HUES64 (cell line): ENCODE measurements around the gene OR10A4. TPM values are rescaled to one million over a fixed set of nuclear protein-coding genes. Genes with fewer than 3 reads are reported as not detected.
"Not testable (repeated sequence)": the region's sequence is repeated elsewhere in the genome, so short reads cannot be mapped to it uniquely, and the experiment has no call there.

Experiments used
- H3K27ac ChIP-seq: 2 replicates; pipeline ENCODE4 v1.7.0; 2013; ENCODE audit warnings: low read depth, low read length, inconsistent platforms
- H3K27me3 ChIP-seq: 2 replicates; pipeline ENCODE4 v1.6.1; 2013; ENCODE audit warnings: mild to moderate bottlenecking, low read length; ENCODE audit not compliant: insufficient read depth
- H3K36me3 ChIP-seq: 2 replicates; pipeline ENCODE4 v1.6.1; 2013; ENCODE audit warnings: mild to moderate bottlenecking, low read length; ENCODE audit not compliant: insufficient read depth
- H3K4me1 ChIP-seq: 2 replicates; pipeline ENCODE4 v1.6.1; 2013; ENCODE audit warnings: mild to moderate bottlenecking, low read length, moderate library complexity; ENCODE audit not compliant: insufficient read depth
- H3K4me3 ChIP-seq: 2 replicates; pipeline ENCODE4 v1.5.1; 2013; ENCODE audit warnings: mild to moderate bottlenecking, low read length, moderate library complexity
- H3K9ac ChIP-seq: 2 replicates; pipeline ENCODE4 v1.6.1; 2013; ENCODE audit warnings: mild to moderate bottlenecking, low read depth, low read length
- H3K9me3 ChIP-seq: 2 replicates; pipeline ENCODE4 v1.6.1; 2013; ENCODE audit warnings: low read depth, low read length; ENCODE audit not compliant: insufficient read depth
- WGBS: fragments of 150-250, 120-280 bp; methylation state at CpG from one replicate; pipeline ENCODE4 v1.1.7; 2013; ENCODE audit warnings: missing lambda C conversion rate; 5-methylcytosine and 5-hydroxymethylcytosine counted together
- polyA plus RNA-seq, 2 experiments: library from polyadenylated mRNA; stranded (reverse); fragments of 50-300 nt; gene quantifications; one replicate each; pipeline ENCODE4 v1.2.3, GENCODE V29; 2013

OR10A4 gene, protein sequence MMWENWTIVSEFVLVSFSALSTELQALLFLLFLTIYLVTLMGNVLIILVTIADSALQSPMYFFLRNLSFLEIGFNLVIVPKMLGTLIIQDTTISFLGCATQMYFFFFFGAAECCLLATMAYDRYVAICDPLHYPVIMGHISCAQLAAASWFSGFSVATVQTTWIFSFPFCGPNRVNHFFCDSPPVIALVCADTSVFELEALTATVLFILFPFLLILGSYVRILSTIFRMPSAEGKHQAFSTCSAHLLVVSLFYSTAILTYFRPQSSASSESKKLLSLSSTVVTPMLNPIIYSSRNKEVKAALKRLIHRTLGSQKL
- not detected for polyA plus RNA-seq (2013, experiment 1 of 2)
- not detected for polyA plus RNA-seq (2013, experiment 2 of 2)

DNA sequence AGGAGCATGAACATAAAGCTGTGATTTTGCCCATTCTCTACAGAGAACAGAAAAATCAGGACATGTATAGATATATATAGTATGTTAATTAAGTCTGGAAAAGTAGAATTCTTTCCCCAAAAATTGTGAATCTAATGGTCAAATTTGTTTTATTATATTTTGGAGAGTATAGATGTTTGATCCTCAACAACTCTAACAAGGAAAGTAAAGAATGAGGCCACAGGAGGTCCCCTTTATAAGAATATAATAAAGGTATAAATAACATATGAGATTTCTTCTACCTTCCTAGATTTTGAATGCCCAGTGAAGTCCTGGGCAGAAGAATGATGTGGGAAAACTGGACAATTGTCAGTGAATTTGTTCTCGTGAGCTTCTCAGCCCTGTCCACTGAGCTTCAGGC, at the start of gene OR10A4:
OR10A4 (plus strand) TSS at position 301 of the 400 bp plus-strand sequence; CDS start at position 324, 23 bp downstream.
- Histone ChIP-seq H3K4me3 (no peak within 1 kb of the TSS), H3K4me1 (no peaks in the 10 kb centered on the region), H3K9me3 (no peaks in the 10 kb centered on the region), H3K27ac (no peak within 1 kb of the TSS), H3K36me3 (no peaks in the 10 kb centered on the region), H3K9ac (no peak within 1 kb of the TSS), H3K27me3 (no peaks in the 10 kb centered on the region)
- WGBS: 97% methylated on average over 1 of the region's 1 CpG

DNA sequence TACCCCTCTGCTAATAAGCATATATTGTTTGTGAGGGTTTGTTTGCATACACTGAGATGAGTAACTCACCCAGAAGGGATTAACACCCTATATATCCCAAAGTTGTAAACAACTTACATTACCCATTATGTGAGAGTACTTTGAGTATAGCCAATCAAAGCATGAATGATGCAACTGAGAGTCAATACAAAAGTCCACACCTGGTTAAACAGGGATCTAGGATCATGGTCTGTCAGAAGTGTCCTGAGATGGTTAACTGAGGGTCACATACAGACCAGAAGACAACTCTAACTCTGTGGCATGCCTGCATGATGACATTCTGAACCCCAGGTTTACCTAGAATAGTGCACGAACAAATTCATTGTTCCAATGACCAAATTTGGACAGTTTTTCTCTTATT, 48.3 kb upstream of the OR10A4 start:
- no peaks in the 10 kb centered on the region for H3K4me1 ChIP-seq
- H3K4me3 ChIP-seq: no peak overlapping the region
- no peak overlapping the region for H3K9ac ChIP-seq
- H3K36me3 ChIP-seq: no peaks in the 10 kb centered on the region
- H3K9me3 ChIP-seq: no peaks in the 10 kb centered on the region
- no peaks in the 10 kb centered on the region for H3K27me3 ChIP-seq
- 95% methylated on average over 1 of the region's 1 CpG for WGBS
- no peak overlapping the region for H3K27ac ChIP-seq

DNA sequence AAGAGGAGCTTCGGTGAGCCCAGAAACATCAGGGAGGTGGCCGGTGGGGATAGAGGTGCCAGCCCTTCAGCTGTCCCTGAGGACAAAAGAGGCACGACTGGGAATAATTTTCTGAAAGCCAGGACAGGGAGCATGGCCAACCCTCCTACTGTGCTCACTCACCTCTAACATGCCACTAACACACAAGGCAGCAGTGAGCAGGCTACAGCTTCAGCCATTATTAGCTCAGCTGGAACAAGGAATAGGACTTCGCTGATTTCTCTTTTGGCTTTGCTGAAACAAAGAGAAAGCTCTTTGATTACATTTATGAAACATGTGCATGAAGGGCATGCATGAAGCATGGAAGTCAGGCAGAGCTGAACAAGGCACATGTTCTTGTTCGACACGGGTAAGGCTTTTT, 43.1 kb upstream of the OR10A4 start:
- no peak overlapping the region for H3K27ac ChIP-seq
- H3K9ac ChIP-seq: no peak overlapping the region
- no peak overlapping the region for H3K4me3 ChIP-seq
- H3K9me3 ChIP-seq: no peaks in the 10 kb centered on the region
- H3K36me3 ChIP-seq: no peaks in the 10 kb centered on the region
- WGBS: 86% methylated on average over 6 of the region's 6 CpGs
- H3K4me1 ChIP-seq: no peaks in the 10 kb centered on the region
- H3K27me3 ChIP-seq: no peaks in the 10 kb centered on the region

DNA sequence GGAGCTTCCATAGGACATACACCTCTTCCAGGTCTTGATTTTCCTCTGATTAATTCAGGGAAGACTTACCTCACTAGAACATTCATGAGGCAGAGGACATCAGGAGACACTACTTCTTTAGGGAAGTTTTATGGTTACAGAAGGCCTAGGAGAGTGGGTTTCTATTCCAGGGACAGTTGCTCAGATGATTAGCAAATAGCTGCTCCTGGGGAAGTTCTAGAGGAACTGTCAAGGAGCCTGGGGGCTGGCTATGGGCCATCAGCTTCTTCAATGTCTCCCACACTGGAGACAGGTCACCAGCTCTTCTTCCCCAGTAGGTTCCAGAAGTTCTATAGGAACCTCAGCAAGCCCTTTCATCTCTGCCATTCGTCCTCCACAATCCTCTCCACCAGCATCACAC, 42.4 kb upstream of the OR10A4 start:
- no peak overlapping the region for H3K27ac ChIP-seq
- no peak overlapping the region for H3K4me3 ChIP-seq
- no peaks in the 10 kb centered on the region for H3K27me3 ChIP-seq
- H3K36me3 ChIP-seq: no peaks in the 10 kb centered on the region
- no peak overlapping the region for H3K9ac ChIP-seq
- no peaks in the 10 kb centered on the region for H3K9me3 ChIP-seq
- H3K4me1 ChIP-seq: no peaks in the 10 kb centered on the region
- WGBS: no CpG with 5 or more reads among the region's 1 CpG

DNA sequence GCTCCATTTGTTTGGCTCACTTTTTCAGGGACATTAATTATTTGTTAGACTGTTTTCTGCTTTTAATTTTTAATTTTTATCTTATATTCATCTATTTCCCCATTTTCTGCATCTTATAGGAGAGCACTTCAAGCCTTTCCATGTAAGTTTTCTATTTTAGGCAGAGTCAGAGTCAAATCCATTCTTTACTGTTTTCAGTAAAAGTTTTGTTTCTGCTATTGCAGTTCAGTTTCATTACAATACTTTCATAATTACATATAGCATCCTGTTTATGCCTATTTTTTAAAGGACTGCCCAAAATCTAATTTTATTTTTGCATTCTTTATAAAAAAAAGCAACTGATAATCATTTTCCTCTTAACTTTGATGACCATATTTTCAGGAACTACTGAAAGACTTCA, 34.7 kb upstream of the OR10A4 start:
- Histone ChIP-seq H3K9ac (no peak overlapping the region), H3K4me1 (peaks cover 10% of the 10 kb centered on the region), H3K9me3 (peaks cover 9% of the 10 kb centered on the region; the same call in 1 of the 2 replicates), H3K4me3 (no peak overlapping the region), H3K27ac (no peak overlapping the region), H3K36me3 (no peaks in the 10 kb centered on the region), H3K27me3 (no peaks in the 10 kb centered on the region)

DNA sequence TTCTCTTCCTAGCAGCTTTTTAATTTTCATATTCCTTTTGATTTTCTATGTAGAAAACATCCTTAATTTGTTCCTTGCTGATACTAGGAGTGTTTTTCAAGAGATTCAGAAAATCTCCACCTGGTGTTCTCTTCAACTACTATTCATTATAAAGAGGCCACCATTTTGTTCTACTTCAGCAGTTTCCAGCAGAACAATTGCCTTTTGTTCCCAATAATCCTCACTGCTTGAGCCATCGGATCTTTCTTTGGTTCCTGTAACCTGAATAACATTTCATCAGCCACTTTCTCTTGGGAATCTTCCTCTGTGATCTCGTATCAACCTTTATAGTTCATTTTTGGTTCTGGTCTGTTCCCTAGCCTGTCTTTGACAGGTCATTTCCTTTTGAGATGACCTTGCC, 32.8 kb upstream of the OR10A4 start:
- 67% methylated on average over 2 of the region's 2 CpGs for WGBS
- Histone ChIP-seq H3K9ac (no peak overlapping the region), H3K9me3 (peaks cover 9% of the 10 kb centered on the region; the same call in 1 of the 2 replicates)

DNA sequence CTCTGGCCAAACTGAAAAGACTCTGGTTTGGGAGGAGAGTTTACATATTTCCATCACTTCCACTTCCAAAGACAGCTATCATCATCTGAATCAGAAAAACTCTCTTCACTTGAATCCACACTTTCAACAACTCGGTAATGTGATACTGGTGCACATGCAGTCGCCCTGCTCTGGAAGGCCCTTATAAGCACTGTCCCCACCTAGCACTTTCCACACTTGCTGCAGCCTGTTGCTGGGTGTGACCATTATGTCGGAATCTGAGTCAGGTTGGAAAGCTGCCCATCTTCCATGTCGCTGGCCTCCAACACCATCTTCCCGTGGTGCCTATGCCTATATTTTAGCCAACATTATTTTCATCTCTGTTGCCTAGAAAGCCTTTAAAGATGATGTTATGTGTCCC, 32.1 kb upstream of the OR10A4 start:
- Histone ChIP-seq H3K4me1 (peaks cover 17% of the 10 kb centered on the region), H3K36me3 (no peaks in the 10 kb centered on the region), H3K9me3 (peaks cover 9% of the 10 kb centered on the region; the same call in 1 of the 2 replicates), H3K27ac (peak overlapping the region; percentile 74; the same call in 1 of the 2 replicates), H3K4me3 (no peak overlapping the region), H3K27me3 (no peaks in the 10 kb centered on the region), H3K9ac (no peak overlapping the region)
- 96% methylated on average over 5 of the region's 5 CpGs for WGBS

More for the DNA sequence above, 32.8 kb upstream of the OR10A4 start:
- Histone ChIP-seq H3K27me3 (no peaks in the 10 kb centered on the region), H3K4me3 (no peak overlapping the region), H3K27ac (peak overlapping the region; percentile 74; the same call in 1 of the 2 replicates), H3K36me3 (no peaks in the 10 kb centered on the region), H3K4me1 (peaks cover 17% of the 10 kb centered on the region)

DNA sequence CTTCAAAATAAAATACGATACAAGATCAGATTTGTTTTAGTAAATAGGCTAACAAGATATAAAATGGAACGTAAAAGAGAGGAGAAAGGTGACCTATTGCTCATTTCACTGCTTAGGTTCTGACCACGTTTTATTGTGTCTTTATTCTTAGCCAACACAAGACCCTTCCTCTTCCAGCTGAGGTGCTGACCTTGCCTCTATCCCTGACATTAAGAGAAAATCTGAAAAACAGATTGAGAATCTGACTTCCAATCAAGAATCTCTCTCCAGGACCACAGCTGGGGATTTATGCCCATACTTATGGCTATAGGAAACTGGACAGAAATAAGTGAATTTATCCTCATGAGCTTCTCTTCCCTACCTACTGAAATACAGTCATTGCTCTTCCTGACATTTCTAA, 31.0 kb upstream of the OR10A4 start, which contains the start of gene OR10A5:
OR10A5 (plus strand) TSS at position 301 of the 400 bp plus-strand sequence; CDS start at position 301, 0 bp downstream.
- H3K4me3 ChIP-seq: no peak within 1 kb of the TSS
- no peak within 1 kb of the TSS for H3K9ac ChIP-seq
- H3K27me3 ChIP-seq: no peaks in the 10 kb centered on the region
- H3K27ac ChIP-seq: no peak within 1 kb of the TSS
- H3K4me1 ChIP-seq: peaks cover 17% of the 10 kb centered on the region
- no peaks in the 10 kb centered on the region for H3K36me3 ChIP-seq
- peaks cover 9% of the 10 kb centered on the region; the same call in 1 of the 2 replicates for H3K9me3 ChIP-seq
- WGBS: 96% methylated on average over 3 of the region's 3 CpGs

DNA sequence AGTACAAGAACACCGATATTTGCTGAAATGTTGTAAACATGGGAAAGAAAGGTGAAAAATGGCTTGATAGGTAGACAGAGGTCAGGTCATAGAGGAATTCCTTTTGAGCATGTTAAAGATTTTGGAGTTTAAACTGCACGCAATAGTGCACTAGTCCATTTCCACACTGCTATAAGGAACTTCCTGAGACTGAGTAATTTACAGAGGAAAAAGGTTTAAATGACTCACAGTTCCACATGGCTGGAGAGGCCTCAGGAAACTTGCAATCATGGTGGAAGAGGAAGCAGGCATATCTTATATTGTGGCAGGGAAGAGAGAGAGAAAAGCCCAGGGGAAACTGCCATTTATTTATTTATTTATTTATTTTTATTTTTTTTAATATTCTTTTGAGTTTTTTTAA, 25.9 kb upstream of the OR10A4 start:
- H3K27ac ChIP-seq: no peak overlapping the region
- H3K27me3 ChIP-seq: no peaks in the 10 kb centered on the region
- peaks cover 14% of the 10 kb centered on the region; the same call in 1 of the 2 replicates for H3K9me3 ChIP-seq
- no peaks in the 10 kb centered on the region for H3K36me3 ChIP-seq
- 91% methylated on average over 2 of the region's 2 CpGs for WGBS
- H3K4me1 ChIP-seq: peaks cover 6% of the 10 kb centered on the region; the same call in 1 of the 2 replicates
- no peak overlapping the region for H3K4me3 ChIP-seq
- no peak overlapping the region for H3K9ac ChIP-seq

DNA sequence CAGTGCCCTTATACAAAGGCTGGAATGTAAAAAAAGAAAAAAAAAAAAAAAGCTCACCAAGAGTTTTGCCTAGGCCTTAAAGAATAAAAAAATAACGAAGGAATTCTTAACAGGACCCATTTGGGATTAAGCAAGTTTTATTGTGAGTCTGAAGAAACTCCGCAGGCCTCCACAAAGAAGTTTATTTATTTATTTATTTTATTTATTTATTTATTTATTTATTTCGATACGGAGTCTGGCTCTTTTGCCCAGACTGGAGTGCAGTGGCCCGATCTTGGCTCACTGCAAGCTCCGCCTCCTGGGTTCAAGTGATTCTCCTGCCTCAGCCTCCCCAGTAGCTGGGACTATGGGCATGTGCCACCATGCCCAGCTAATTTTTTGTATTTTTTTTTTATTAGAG, 21.6 kb upstream of the OR10A4 start:
- H3K27ac ChIP-seq, H3K9ac ChIP-seq, H3K4me3 ChIP-seq, H3K4me1 ChIP-seq, H3K36me3 ChIP-seq, H3K27me3 ChIP-seq: not testable (repeated sequence)
- peaks cover 14% of the 10 kb centered on the region; the same call in 1 of the 2 replicates for H3K9me3 ChIP-seq
- WGBS: 96% methylated on average over 4 of the region's 6 CpGs

DNA sequence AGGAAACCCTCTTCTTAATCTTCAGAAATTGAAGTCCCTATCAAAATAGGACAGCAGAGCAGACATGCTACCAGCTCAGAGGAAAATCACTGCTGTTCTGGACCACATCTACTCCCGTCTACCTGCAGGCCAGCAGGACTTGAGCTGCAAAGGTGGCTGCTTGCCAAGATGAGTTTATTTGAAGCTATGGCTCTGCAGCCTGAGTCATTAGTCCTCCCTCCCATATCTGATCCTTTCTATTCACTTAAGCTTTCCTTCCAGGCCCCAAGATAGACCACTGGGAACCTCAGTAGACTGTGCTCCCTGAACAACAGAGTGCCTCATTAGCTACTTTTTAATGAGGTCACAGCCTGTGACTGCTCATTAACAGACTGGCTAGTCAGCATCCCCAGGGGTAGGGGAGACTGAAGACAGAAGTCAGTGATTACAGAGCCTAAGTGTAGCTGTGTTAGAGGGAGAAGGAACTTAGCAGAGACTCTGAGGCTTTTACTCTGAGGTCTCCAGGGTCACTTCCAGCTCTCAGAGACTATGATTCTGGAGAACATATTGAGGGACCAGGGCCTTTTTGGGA, 20.4 kb upstream of the OR10A4 start:
- 88% methylated on average over 1 of the region's 1 CpG for WGBS
- Histone ChIP-seq H3K4me3 (no peak overlapping the region), H3K27me3 (no peaks in the 10 kb centered on the region), H3K9me3 (peaks cover 14% of the 10 kb centered on the region; the same call in 1 of the 2 replicates), H3K36me3 (no peaks in the 10 kb centered on the region), H3K9ac (no peak overlapping the region), H3K4me1 (no peaks in the 10 kb centered on the region), H3K27ac (no peak overlapping the region)
